ENCODE measurements around the gene HNRNPUL1.

The HNRNPUL1 gene

GRCh38 chr19:41232686-41233085 lies 31.5 kb upstream of the HNRNPUL1 start:
- TF ChIP-seq EZH2 (IDR thresholded peaks at IDR 0.05; ENCODE audit: borderline replicate concordance, low read length) = no peak
- TF ChIP-seq, protein P1, sequence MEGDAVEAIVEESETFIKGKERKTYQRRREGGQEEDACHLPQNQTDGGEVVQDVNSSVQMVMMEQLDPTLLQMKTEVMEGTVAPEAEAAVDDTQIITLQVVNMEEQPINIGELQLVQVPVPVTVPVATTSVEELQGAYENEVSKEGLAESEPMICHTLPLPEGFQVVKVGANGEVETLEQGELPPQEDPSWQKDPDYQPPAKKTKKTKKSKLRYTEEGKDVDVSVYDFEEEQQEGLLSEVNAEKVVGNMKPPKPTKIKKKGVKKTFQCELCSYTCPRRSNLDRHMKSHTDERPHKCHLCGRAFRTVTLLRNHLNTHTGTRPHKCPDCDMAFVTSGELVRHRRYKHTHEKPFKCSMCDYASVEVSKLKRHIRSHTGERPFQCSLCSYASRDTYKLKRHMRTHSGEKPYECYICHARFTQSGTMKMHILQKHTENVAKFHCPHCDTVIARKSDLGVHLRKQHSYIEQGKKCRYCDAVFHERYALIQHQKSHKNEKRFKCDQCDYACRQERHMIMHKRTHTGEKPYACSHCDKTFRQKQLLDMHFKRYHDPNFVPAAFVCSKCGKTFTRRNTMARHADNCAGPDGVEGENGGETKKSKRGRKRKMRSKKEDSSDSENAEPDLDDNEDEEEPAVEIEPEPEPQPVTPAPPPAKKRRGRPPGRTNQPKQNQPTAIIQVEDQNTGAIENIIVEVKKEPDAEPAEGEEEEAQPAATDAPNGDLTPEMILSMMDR (IDR thresholded peaks at IDR 0.05; ENCODE audit: low read length) = no peak
- Histone ChIP-seq H3F3A (ENCODE audit: insufficient read depth, low read length) (no peaks in the 10 kb centered on the region), H3K27ac (ENCODE audit: low read depth, low read length, poor library complexity, severe bottlenecking) (no peak overlapping the region)

GRCh38 chr19:41233748-41234240 lies 30.4 kb upstream of the HNRNPUL1 start:
- Histone ChIP-seq H3K36me3 (ENCODE audit: insufficient read depth, low read length) (no peaks in the 10 kb centered on the region), H3K4me3 (ENCODE audit: low read depth, low read length, poor library complexity, severe bottlenecking) (no peak overlapping the region), H3K9ac (ENCODE audit: low read length) (no peak overlapping the region), H3K4me2 (ENCODE audit: low read length) (no peak overlapping the region), H3F3A (ENCODE audit: insufficient read depth, low read length) (no peaks in the 10 kb centered on the region), H3K9me2 (ENCODE audit: low read depth, low read length) (no peaks in the 10 kb centered on the region), H3K27me3 (ENCODE audit: insufficient read depth, low read length) (no peaks in the 10 kb centered on the region), H3K27ac (ENCODE audit: low read depth, low read length, poor library complexity, severe bottlenecking) (no peak overlapping the region), H2AFZ (ENCODE audit: low read length) (no peak overlapping the region), H4K20me1 (ENCODE audit: insufficient read depth, low read length) (no peaks in the 10 kb centered on the region), H3K9me3 (ENCODE audit: low read length) (no peaks in the 10 kb centered on the region), H3K4me1 (ENCODE audit: insufficient read depth, low read length, severe bottlenecking) (no peaks in the 10 kb centered on the region), H3K79me2 (ENCODE audit: insufficient read depth, low read length) (no peaks in the 10 kb centered on the region)
- TF ChIP-seq, protein P1 (IDR thresholded peaks at IDR 0.05; ENCODE audit: low read length) = no peak
- no peak for TF ChIP-seq EZH2 (IDR thresholded peaks at IDR 0.05; ENCODE audit: borderline replicate concordance, low read length)

More at GRCh38 chr19:41232686-41233085, 31.5 kb upstream of the HNRNPUL1 start:
- no peaks in the 10 kb centered on the region for H4K20me1 ChIP-seq (ENCODE audit: insufficient read depth, low read length)
- no peak overlapping the region for H3K4me3 ChIP-seq (ENCODE audit: low read depth, low read length, poor library complexity, severe bottlenecking)
- no peak overlapping the region for H3K9ac ChIP-seq (ENCODE audit: low read length)
- H3K4me1 ChIP-seq (ENCODE audit: insufficient read depth, low read length, severe bottlenecking) = no peaks in the 10 kb centered on the region
- no peaks in the 10 kb centered on the region for H3K9me2 ChIP-seq (ENCODE audit: low read depth, low read length)
- no peak overlapping the region for H2AFZ ChIP-seq (ENCODE audit: low read length)
- no peaks in the 10 kb centered on the region for H3K36me3 ChIP-seq (ENCODE audit: insufficient read depth, low read length)
- H3K4me2 ChIP-seq (ENCODE audit: low read length) = no peak overlapping the region
- H3K79me2 ChIP-seq (ENCODE audit: insufficient read depth, low read length) = no peaks in the 10 kb centered on the region
- H3K9me3 ChIP-seq (ENCODE audit: low read length) = no peaks in the 10 kb centered on the region
- no peaks in the 10 kb centered on the region for H3K27me3 ChIP-seq (ENCODE audit: insufficient read depth, low read length)

- Histone ChIP-seq H2AFZ (ENCODE audit: low read length) (no peak overlapping the region), H3K4me1 (ENCODE audit: insufficient read depth, low read length, severe bottlenecking) (no peaks in the 10 kb centered on the region), H3F3A (ENCODE audit: insufficient read depth, low read length) (no peaks in the 10 kb centered on the region), H3K9me3 (ENCODE audit: low read length) (no peaks in the 10 kb centered on the region), H3K9ac (ENCODE audit: low read length) (no peak overlapping the region), H3K4me2 (ENCODE audit: low read length) (no peak overlapping the region), H3K27me3 (ENCODE audit: insufficient read depth, low read length) (no peaks in the 10 kb centered on the region), H3K27ac (ENCODE audit: low read depth, low read length, poor library complexity, severe bottlenecking) (no peak overlapping the region), H3K9me2 (ENCODE audit: low read depth, low read length) (no peaks in the 10 kb centered on the region), H4K20me1 (ENCODE audit: insufficient read depth, low read length) (no peaks in the 10 kb centered on the region), H3K36me3 (ENCODE audit: insufficient read depth, low read length) (no peaks in the 10 kb centered on the region), H3K4me3 (ENCODE audit: low read depth, low read length, poor library complexity, severe bottlenecking) (no peak overlapping the region), H3K79me2 (ENCODE audit: insufficient read depth, low read length) (no peaks in the 10 kb centered on the region)
- TF ChIP-seq, protein P1 (IDR thresholded peaks at IDR 0.05; ENCODE audit: low read length) = no peak
- TF ChIP-seq EZH2 (IDR thresholded peaks at IDR 0.05; ENCODE audit: borderline replicate concordance, low read length) = no peak
Measured at GRCh38 chr19:41234512-41235168, 29.5 kb upstream of the HNRNPUL1 start.
